Nucleus accumbens (tissue), 56 donors: ENCODE results near the gene PPM1F.
"Not testable (repeated sequence)": the region's sequence is repeated elsewhere in the genome, so short reads cannot be mapped to it uniquely, and the experiment has no call there.

Experiments
- DNase-seq, 56 donors: peaks; one replicate each; lab custom pipeline; 2025; lab: John Stamatoyannopoulos, UW

The PPM1F gene

GRCh38 chr22:21943571-21944448 lies 8.8 kb downstream of the PPM1F start:
- no peak for DNase-seq

- peak in 8 of 56 donors; percentile 16 to 58 (median 24) for DNase-seq
Observed at GRCh38 chr22:21942407-21943343, 10.0 kb downstream of the PPM1F start.

GRCh38 chr22:21941921-21942320 lies 10.7 kb downstream of the PPM1F start:
- no peak for DNase-seq

- peak in 4 of 56 donors; percentile 13 to 30 (median 18) for DNase-seq
Observed at GRCh38 chr22:21940521-21940920, 12.1 kb downstream of the PPM1F start.

- DNase-seq: not testable (repeated sequence)
Observed at GRCh38 chr22:21939935-21940334, 12.7 kb downstream of the PPM1F start.

- no peak for DNase-seq
Observed at GRCh38 chr22:21939461-21939913, 13.2 kb downstream of the PPM1F start.

- DNase-seq: no peak
Observed at GRCh38 chr22:21938906-21939305, 13.7 kb downstream of the PPM1F start.

- peak; percentile 41 to 97 (median 90) for DNase-seq
Observed at GRCh38 chr22:21938071-21938822, 14.4 kb downstream of the PPM1F start.

- DNase-seq: peak in 8 of 56 donors; percentile 51 to 84 (median 62)
Observed at GRCh38 chr22:21937821-21938070, 14.9 kb downstream of the PPM1F start.

- peak in 45 of 56 donors; percentile 26 to 70 (median 42) for DNase-seq
Observed at GRCh38 chr22:21937041-21937820, 15.4 kb downstream of the PPM1F start.

- DNase-seq: peak in 42 of 56 donors; percentile 24 to 85 (median 48)
Observed at GRCh38 chr22:21936151-21936775, 16.4 kb downstream of the PPM1F start.

GRCh38 chr22:21933910-21934309 lies 18.7 kb downstream of the PPM1F start:
- DNase-seq: peak in 47 of 56 donors; percentile 11 to 80 (median 64)

GRCh38 chr22:21933413-21933812 lies 19.2 kb downstream of the PPM1F start:
- peak in 1 of 56 donors; percentile 26 for DNase-seq

GRCh38 chr22:21932347-21932746 lies 20.3 kb downstream of the PPM1F start:
- no peak for DNase-seq

- DNase-seq: no peak
Observed at GRCh38 chr22:21931056-21931455, 21.6 kb downstream of the PPM1F start.

- DNase-seq: no peak
Observed at GRCh38 chr22:21929253-21929652, 23.4 kb downstream of the PPM1F start.

GRCh38 chr22:21928048-21928447 lies 24.6 kb downstream of the PPM1F start:
- DNase-seq: no peak

- peak in 31 of 56 donors; percentile 13 to 87 (median 57) for DNase-seq
Observed at GRCh38 chr22:21927174-21927823, 25.3 kb downstream of the PPM1F start.

GRCh38 chr22:21926728-21927127 lies 25.9 kb downstream of the PPM1F start:
- no peak for DNase-seq
